Stimulated activated CD4-positive, alpha-beta T cell treated with anti-CD3 and anti-CD28 coated beads, Interleukin-2, amount 100 ng/mL, for 4 hours (primary cell): ENCODE data around the gene FCHO2.
"Not testable (repeated sequence)": the region's sequence is repeated elsewhere in the genome, so short reads cannot be mapped to it uniquely, and the experiment has no call there.

ENCODE experiments used
- DNase-seq: peaks from one replicate; pipeline ENCODE4 v3.0.0-alpha.2; 2020; ENCODE audit warnings: low read depth

Gene FCHO2

GRCh38 chr5:72955143-72955767, 586 bp upstream of the FCHO2 start:
- DNase-seq, result no peak

GRCh38 chr5:72956324-72957140, 691 bp downstream of the FCHO2 start:
- no peak for DNase-seq

DNA sequence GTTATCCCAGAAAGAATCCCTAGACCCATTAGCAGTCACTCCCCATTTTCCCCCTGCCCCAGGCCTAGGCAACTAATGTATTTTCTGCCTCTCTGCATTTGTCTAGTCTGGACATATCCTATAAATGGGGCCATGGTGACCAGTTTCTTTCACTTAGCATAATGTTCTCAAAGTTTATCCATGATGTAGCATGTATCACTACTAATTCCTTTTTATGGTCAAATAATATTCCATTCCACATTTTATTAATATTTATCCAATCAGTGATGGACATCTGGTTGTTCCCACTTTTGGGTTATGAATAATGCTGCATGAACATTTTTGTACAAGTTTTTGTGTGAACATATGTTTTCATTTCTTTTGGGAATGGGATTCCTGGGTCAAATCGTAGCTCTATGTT, 1.5 kb downstream of the FCHO2 start:
- DNase-seq, result no peak

DNA sequence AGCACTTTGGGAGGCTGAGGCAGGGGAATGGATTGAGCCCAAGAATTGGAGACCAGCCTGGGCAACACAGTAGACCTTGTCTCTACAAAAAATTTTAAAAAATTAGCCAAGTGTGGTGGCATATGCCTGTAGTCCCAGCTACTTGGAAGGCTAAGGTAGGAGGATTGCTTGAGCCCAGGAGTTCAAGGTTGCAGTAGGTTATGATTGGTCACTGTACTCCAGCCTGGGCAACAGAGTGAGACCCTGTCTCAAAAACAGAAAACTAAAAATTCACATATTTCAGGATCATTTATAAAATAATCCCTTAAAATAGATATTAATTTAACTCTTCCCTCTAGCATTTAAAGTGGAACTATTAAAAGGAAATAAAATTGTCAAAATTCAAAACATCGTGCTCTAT, 3.4 kb downstream of the FCHO2 start:
- DNase-seq, result no peak

- not testable (repeated sequence) for DNase-seq
Measured at GRCh38 chr5:72974481-72974880, 18.6 kb downstream of the FCHO2 start.

- DNase-seq, result not testable (repeated sequence)
Measured at GRCh38 chr5:72976810-72977209, 21.0 kb downstream of the FCHO2 start.

- no peak for DNase-seq
Measured at GRCh38 chr5:72985719-72986118, 29.9 kb downstream of the FCHO2 start.

GRCh38 chr5:72988769-72989168, 32.9 kb downstream of the FCHO2 start:
- DNase-seq, result no peak

DNA sequence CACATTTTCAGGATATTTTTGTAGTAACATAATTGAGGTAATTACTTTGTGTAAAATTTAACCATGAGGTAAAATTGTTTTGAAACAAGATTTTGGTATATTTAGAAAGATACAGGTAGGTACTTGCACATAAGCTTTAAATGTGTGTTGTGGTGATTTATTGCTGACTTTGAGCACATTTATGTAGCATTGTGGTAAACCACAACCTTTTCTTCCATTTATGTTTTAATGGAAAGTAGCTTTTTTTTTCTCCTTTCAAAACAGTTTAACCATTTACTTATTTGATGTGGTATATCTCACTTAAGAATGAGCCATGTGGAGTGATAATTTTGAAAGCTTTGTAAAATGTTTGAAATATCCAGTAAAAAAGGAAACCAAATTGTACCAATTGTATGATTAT, 35.6 kb downstream of the FCHO2 start:
- no peak for DNase-seq

DNA sequence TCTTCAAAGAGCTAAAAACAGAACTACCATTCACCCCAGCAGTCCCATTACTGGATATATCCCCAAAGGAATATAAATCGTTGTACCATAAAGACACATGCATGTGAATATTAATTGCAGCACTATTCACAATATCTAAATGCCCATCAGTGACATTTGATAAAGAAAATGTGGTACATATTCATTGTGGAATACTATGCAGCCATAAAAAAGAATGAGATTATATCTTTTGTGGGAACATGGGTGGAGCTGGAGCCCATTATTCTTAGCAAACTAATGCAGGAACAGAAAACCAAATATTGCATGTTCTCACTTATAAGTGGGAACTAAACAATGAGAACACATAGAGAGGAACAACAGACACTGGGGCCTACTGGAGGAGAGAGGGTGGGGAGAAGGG, 38.7 kb downstream of the FCHO2 start:
- DNase-seq, result no peak

- DNase-seq, result no peak
Measured at GRCh38 chr5:72996632-72997031, 40.8 kb downstream of the FCHO2 start.

GRCh38 chr5:72999916-73000315, 44.1 kb downstream of the FCHO2 start:
- no peak for DNase-seq

DNA sequence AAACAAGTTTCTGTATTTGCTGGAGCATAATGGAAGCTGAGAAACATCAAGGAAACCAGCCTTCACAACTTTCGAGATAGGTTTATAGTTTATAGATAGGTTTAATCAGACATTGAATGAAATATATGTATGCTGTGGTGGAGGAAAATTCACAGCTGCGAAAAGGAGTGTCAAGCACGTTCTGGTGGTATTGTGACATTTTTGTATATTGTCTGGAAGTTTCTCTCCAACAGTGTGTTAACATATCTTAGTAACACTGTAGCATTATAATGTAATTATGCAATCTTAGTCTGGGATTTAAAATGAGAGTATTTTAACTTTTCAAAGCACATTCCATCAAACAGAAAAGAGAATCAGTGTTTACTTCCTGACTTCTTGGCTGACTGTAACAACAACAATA, 50.0 kb downstream of the FCHO2 start:
- DNase-seq, result no peak

GRCh38 chr5:73007051-73007450, 51.2 kb downstream of the FCHO2 start:
- DNase-seq, result no peak

GRCh38 chr5:73008831-73009230, 53.0 kb downstream of the FCHO2 start:
- DNase-seq, result no peak

GRCh38 chr5:73011612-73012011, 55.8 kb downstream of the FCHO2 start:
- DNase-seq, result not testable (repeated sequence)

GRCh38 chr5:73018892-73019291, 63.1 kb downstream of the FCHO2 start:
- no peak for DNase-seq

- DNase-seq, result no peak
Measured at GRCh38 chr5:73019766-73020165, 63.9 kb downstream of the FCHO2 start.

DNA sequence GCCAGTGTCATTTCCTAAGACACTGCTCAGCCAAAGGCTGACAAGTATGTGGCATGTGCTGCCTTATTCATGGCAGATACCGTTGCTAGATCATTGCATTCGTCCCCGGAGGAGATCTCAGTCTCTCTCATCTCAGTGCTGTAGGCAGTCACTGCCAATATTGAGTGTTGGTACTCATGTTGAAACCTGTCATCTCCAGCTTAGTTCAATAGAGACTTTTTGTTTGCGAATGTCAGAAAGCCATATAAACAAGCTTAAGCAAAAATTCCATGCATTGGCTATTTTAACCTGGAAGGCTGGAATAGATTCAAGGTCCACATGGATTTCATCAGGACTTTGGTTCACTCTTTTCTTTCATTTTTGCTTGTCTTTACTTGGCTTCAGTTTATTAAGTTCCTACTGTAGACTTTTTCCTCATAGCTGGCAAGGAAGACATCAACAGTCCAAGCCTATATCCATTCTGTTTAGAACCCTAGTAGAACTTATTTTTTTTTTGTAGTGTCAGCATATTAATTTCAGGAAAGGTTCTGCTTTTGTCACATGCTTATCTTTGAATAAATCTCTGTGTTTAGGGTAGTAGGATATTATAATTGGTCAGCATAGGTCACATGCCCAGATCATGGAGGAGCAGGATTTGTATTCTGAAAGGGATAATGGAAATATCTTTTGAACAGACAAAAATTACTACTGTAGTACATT, 66.8 kb downstream of the FCHO2 start:
- DNase-seq, result no peak

GRCh38 chr5:73024946-73025544, 69.2 kb downstream of the FCHO2 start:
- not testable (repeated sequence) for DNase-seq

- no peak for DNase-seq
Measured at GRCh38 chr5:73027361-73027760, 71.5 kb downstream of the FCHO2 start.

GRCh38 chr5:73027816-73028215, 72.0 kb downstream of the FCHO2 start:
- DNase-seq, result no peak
